Measurements from ENCODE around the gene TSPAN11.
A peak's percentile ranks its signal among the peaks of the same experiment; 100 is the strongest.

Gene TSPAN11, protein sequence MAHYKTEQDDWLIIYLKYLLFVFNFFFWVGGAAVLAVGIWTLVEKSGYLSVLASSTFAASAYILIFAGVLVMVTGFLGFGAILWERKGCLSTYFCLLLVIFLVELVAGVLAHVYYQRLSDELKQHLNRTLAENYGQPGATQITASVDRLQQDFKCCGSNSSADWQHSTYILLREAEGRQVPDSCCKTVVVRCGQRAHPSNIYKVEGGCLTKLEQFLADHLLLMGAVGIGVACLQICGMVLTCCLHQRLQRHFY

DNA sequence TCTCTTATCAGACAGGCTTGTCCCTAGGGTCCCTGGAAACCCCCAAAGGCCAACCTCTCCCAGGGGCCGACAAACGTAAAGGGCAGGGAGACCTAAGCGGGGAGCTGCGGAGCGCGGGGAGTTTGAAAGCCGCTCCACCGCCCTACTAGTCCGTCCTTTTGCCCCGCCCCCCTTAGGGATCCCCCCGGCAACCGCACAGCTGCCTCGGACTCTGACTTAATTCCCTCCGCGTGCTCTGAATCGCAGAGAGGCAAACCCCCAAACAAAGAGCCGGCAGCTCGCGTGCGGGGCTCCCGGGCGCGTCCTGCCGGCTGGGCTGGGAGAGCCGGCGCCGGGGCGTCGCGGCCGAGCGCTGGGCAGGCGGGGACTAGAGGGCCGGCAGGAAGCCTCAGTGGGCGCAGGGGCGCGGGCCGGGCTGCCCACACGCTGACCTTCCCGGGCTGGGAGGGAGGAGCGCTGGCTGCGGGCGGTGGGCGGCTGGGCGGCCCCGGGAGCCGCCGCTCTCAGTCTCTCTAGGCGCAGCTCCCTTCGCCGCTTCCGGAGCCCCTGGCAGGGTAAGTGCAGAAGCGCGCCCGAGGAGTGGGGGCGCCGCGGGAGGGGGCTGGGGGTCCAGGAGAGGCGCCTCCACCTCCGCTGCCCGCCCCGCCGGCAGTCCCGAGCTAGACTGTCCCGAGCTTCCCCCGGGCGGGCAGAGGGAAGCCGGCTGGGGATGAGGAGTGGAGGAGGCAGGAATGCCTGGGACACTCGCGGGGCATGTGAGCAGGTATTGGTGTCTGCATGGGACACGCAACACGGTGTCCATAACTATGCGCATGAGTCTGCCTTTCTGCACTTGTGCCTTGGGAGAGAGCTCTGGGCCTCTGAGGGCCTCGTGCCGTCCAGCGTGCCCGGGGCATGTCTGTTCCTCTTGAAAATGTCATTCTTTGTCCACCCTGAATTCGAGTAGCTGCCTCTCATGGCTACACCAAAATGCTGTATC is at the start of gene TSPAN11:
Gene TSPAN11 (plus strand): TSS at position 506 of the 979 bp plus-strand sequence. CDS start 27,244 bp downstream, outside the sequence.
- peak; percentile 50 for DNase-seq (ENCODE audit: low read depth)
- peak within 1 kb of the TSS; percentile 47 for H3K4me3 ChIP-seq (ENCODE audit: low read depth, low read length)

GRCh38 chr12:30877105-30877875 is 49.3 kb upstream of the TSPAN11 start:
- H3K4me3 ChIP-seq (ENCODE audit: low read depth, low read length) = no peak overlapping the region
- TF ChIP-seq, protein P1, sequence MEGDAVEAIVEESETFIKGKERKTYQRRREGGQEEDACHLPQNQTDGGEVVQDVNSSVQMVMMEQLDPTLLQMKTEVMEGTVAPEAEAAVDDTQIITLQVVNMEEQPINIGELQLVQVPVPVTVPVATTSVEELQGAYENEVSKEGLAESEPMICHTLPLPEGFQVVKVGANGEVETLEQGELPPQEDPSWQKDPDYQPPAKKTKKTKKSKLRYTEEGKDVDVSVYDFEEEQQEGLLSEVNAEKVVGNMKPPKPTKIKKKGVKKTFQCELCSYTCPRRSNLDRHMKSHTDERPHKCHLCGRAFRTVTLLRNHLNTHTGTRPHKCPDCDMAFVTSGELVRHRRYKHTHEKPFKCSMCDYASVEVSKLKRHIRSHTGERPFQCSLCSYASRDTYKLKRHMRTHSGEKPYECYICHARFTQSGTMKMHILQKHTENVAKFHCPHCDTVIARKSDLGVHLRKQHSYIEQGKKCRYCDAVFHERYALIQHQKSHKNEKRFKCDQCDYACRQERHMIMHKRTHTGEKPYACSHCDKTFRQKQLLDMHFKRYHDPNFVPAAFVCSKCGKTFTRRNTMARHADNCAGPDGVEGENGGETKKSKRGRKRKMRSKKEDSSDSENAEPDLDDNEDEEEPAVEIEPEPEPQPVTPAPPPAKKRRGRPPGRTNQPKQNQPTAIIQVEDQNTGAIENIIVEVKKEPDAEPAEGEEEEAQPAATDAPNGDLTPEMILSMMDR (conservative IDR thresholded peaks at IDR 0.05; ENCODE audit: low read depth, low read length) = no peak
- no peak for DNase-seq (ENCODE audit: low read depth)

More for the DNA sequence above, at the start of gene TSPAN11:
- TF ChIP-seq, protein P1 (conservative IDR thresholded peaks at IDR 0.05; ENCODE audit: low read depth, low read length) = no peak

- TF ChIP-seq, protein P1 (conservative IDR thresholded peaks at IDR 0.05; ENCODE audit: low read depth, low read length) = no peak
- no peak for DNase-seq (ENCODE audit: low read depth)
- H3K4me3 ChIP-seq (ENCODE audit: low read depth, low read length) = no peak overlapping the region
Measured at GRCh38 chr12:30878024-30878423, 48.5 kb upstream of the TSPAN11 start.

GRCh38 chr12:30880061-30880460 is 46.5 kb upstream of the TSPAN11 start:
- no peak overlapping the region for H3K4me3 ChIP-seq (ENCODE audit: low read depth, low read length)
- DNase-seq (ENCODE audit: low read depth) = no peak
- TF ChIP-seq, protein P1 (conservative IDR thresholded peaks at IDR 0.05; ENCODE audit: low read depth, low read length) = no peak

- no peak overlapping the region for H3K4me3 ChIP-seq (ENCODE audit: low read depth, low read length)
- DNase-seq (ENCODE audit: low read depth) = no peak
- TF ChIP-seq, protein P1 (conservative IDR thresholded peaks at IDR 0.05; ENCODE audit: low read depth, low read length) = no peak
Measured at GRCh38 chr12:30880813-30881212, 45.7 kb upstream of the TSPAN11 start.

DNA sequence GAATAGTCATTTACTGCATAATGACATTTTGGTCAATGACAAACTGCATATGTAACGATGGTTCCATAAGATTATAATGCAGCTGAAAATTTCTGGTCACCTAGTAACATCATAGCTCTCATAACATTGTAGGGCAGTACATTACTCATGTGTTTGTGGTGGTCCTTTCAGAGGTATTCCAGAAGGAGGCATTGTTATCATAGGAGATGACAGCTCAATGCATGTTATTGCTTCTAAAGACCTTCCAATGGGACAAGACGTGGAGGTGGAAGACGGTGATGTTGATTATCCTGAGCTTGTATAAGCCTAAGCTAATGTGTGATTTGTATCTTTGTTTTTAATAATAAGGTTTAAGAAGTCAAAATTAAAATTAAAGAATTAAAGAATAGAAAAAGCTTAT is 43.8 kb upstream of the TSPAN11 start:
- DNase-seq (ENCODE audit: low read depth) = peak; percentile 37
- TF ChIP-seq, protein P1 (conservative IDR thresholded peaks at IDR 0.05; ENCODE audit: low read depth, low read length) = peak; percentile 31
- H3K4me3 ChIP-seq (ENCODE audit: low read depth, low read length) = no peak overlapping the region

All from choroid plexus epithelial cell (primary cell).